GM12878 (cell line): ENCODE data around the gene SYNGR1.

Experiments used
- CREB1 ChIP-seq: IDR thresholded peaks from 2 replicates; pipeline ENCODE4 v1.6.1; 2012; ENCODE audit warnings: low read depth, mild to moderate bottlenecking, inconsistent platforms
- EZH2 ChIP-seq: IDR thresholded peaks from 2 replicates; pipeline ENCODE4 v1.6.1; 2012; ENCODE audit warnings: low read depth, mild to moderate bottlenecking, control low read depth, inconsistent platforms, low read length, borderline replicate concordance; ENCODE audit not compliant: control insufficient read depth
- JUND ChIP-seq: IDR thresholded peaks from 2 replicates; pipeline ENCODE4 v1.6.1; 2012; ENCODE audit warnings: low read depth, mild to moderate bottlenecking, low read length, improper control_type of control experiment, moderate library complexity
- MLLT1 ChIP-seq: fragments of 450-650 bp; IDR thresholded peaks from 2 replicates; pipeline ENCODE4 v1.6.1; 2016; ENCODE audit warnings: mild to moderate bottlenecking
- NFIC ChIP-seq: IDR thresholded peaks from 2 replicates; pipeline ENCODE4 v1.6.1; 2012; ENCODE audit warnings: low read depth, mild to moderate bottlenecking, inconsistent platforms, low read length, moderate library complexity
- POLR2A ChIP-seq: IDR thresholded peaks from 2 replicates; pipeline ENCODE4 v1.6.1; 2011; ENCODE audit warnings: low read depth, mild to moderate bottlenecking, low read length
- RAD21 ChIP-seq: IDR thresholded peaks from 2 replicates; pipeline ENCODE4 v1.6.1; 2011; ENCODE audit warnings: mild to moderate bottlenecking, low read depth, low read length, moderate library complexity; ENCODE audit not compliant: insufficient read depth
- USF2 ChIP-seq: IDR thresholded peaks from 2 replicates; pipeline ENCODE4 v1.6.1; 2011; ENCODE audit warnings: low read depth, low read length, improper control_type of control experiment, borderline replicate concordance
- ZNF384 ChIP-seq: IDR thresholded peaks from 2 replicates; pipeline ENCODE4 v1.6.1; 2012; ENCODE audit warnings: low read depth, mild to moderate bottlenecking, low read length, improper control_type of control experiment, borderline replicate concordance
- TF ChIP-seq, protein P1 (sequence below): fragments of 150-350 bp; IDR thresholded peaks from 2 replicates; pipeline ENCODE4 v1.6.1; 2014; ENCODE audit warnings: mild to moderate bottlenecking, low read depth, low read length
- TF ChIP-seq, protein P2 (sequence below): IDR thresholded peaks from 2 replicates; pipeline ENCODE4 v1.6.1; 2011; ENCODE audit warnings: borderline replicate concordance, low read depth, mild to moderate bottlenecking, moderate library complexity, mixed read lengths, low read length; ENCODE audit not compliant: insufficient read depth; ENCODE audit errors: extremely low read length
- TF ChIP-seq, protein P3 (sequence below), 3 experiments: IDR thresholded peaks in 2 of 3; conservative IDR thresholded peaks in 1 of 3; 2 replicates each; pipeline ENCODE4 v1.5.1; 2011; ENCODE audit warnings: low read depth in 3 of 3, low read length in 3 of 3, mild to moderate bottlenecking in 3 of 3, control low read depth in 2 of 3, moderate library complexity in 2 of 3, inconsistent platforms in 1 of 3, mixed read lengths in 1 of 3; ENCODE audit not compliant: control insufficient read depth in 2 of 3, insufficient read depth in 1 of 3; ENCODE audit errors: extremely low read depth in 1 of 3

DNA sequence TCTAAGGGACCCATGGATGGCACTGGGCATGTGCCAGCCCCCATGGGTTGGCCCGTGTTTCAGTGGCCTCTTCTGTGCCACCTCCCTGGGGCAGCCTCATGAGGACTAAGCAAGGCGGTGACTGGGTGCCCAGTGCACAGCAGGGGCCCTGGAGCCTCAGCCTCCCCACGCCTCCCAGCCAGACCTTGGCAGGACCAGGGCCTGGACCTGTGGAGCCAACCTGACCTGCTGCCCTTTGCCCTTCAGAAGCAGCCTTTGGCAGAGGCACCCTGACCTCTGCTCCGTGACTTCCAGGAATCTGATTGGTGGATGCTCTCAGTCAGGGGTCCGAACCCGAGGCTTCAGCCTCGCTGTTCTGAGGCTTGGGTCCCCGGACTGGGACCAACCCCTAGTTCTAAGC lies 25.0 kb downstream of the SYNGR1 start:
- TF ChIP-seq, protein P1, sequence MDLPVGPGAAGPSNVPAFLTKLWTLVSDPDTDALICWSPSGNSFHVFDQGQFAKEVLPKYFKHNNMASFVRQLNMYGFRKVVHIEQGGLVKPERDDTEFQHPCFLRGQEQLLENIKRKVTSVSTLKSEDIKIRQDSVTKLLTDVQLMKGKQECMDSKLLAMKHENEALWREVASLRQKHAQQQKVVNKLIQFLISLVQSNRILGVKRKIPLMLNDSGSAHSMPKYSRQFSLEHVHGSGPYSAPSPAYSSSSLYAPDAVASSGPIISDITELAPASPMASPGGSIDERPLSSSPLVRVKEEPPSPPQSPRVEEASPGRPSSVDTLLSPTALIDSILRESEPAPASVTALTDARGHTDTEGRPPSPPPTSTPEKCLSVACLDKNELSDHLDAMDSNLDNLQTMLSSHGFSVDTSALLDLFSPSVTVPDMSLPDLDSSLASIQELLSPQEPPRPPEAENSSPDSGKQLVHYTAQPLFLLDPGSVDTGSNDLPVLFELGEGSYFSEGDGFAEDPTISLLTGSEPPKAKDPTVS = no peak
- TF ChIP-seq, protein P2, sequence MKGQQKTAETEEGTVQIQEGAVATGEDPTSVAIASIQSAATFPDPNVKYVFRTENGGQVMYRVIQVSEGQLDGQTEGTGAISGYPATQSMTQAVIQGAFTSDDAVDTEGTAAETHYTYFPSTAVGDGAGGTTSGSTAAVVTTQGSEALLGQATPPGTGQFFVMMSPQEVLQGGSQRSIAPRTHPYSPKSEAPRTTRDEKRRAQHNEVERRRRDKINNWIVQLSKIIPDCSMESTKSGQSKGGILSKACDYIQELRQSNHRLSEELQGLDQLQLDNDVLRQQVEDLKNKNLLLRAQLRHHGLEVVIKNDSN = no peak
- TF ChIP-seq ZNF384 = no peak
- no peak for TF ChIP-seq JUND
- TF ChIP-seq MLLT1 = no peak
- no peak for TF ChIP-seq RAD21
- no peak for TF ChIP-seq EZH2
- TF ChIP-seq USF2 = no peak
- TF ChIP-seq CREB1 = no peak
- no peak for TF ChIP-seq NFIC
- no peak for TF ChIP-seq POLR2A
- TF ChIP-seq, protein P3, sequence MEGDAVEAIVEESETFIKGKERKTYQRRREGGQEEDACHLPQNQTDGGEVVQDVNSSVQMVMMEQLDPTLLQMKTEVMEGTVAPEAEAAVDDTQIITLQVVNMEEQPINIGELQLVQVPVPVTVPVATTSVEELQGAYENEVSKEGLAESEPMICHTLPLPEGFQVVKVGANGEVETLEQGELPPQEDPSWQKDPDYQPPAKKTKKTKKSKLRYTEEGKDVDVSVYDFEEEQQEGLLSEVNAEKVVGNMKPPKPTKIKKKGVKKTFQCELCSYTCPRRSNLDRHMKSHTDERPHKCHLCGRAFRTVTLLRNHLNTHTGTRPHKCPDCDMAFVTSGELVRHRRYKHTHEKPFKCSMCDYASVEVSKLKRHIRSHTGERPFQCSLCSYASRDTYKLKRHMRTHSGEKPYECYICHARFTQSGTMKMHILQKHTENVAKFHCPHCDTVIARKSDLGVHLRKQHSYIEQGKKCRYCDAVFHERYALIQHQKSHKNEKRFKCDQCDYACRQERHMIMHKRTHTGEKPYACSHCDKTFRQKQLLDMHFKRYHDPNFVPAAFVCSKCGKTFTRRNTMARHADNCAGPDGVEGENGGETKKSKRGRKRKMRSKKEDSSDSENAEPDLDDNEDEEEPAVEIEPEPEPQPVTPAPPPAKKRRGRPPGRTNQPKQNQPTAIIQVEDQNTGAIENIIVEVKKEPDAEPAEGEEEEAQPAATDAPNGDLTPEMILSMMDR (IDR thresholded peaks at IDR 0.05 in 2 of 3, conservative IDR thresholded peaks at IDR 0.05 in 1 of 3; ENCODE audit: control insufficient read depth in 2 of 3, extremely low read depth in 1 of 3, insufficient read depth in 1 of 3, low read depth in 3 of 3, low read length in 3 of 3) = no peak
